Psoas muscle (tissue), 8 donors: ENCODE measurements around the gene KAZN. TPM values are rescaled to one million over a fixed set of nuclear protein-coding genes. Genes with fewer than 3 reads are reported as not detected.
A peak's percentile ranks its signal among the peaks of the same experiment; 100 is the strongest.

ENCODE experiments used
- ATAC-seq, 4 donors: fragments of 200-7000 bp; cut with Tn5 transposase; one replicate each; pipeline ENCODE4 v1.9.1; 2020; ENCODE audit warnings: moderate library complexity in 3 of 4, mild to moderate bottlenecking in 2 of 4
- DNase-seq, 2 donors: peaks; one replicate each; pipeline ENCODE4 v3.0.0-alpha.2; 2020
- H3K27ac ChIP-seq: fragments of 200-600 bp; one replicate; pipeline ENCODE4 v1.8.0; 2022
- H3K27me3 ChIP-seq, 3 donors: fragments of 200-600 bp in 1 of 3; one replicate each; pipeline versions ENCODE4 v1.6.1 to v1.8.0; 2013 to 2022; ENCODE audit warnings: low read length in 2 of 3, mild to moderate bottlenecking in 2 of 3, moderate library complexity in 1 of 3; ENCODE audit not compliant: insufficient read depth in 3 of 3
- H3K36me3 ChIP-seq, 2 donors: fragments of 200-600 bp in 1 of 2; one replicate each; pipeline versions ENCODE4 v1.6.1 to v1.8.0; 2013 to 2022; ENCODE audit warnings: low read depth in 1 of 2, mild to moderate bottlenecking in 1 of 2, moderate library complexity in 1 of 2; ENCODE audit not compliant: insufficient read depth in 1 of 2
- H3K4me1 ChIP-seq: fragments of 200-600 bp; one replicate; pipeline ENCODE4 v1.8.0; 2022
- H3K4me3 ChIP-seq: fragments of 200-600 bp; one replicate; pipeline ENCODE4 v1.8.0; 2022; ENCODE audit warnings: mild to moderate bottlenecking
- H3K9me3 ChIP-seq: fragments of 200-600 bp; one replicate; pipeline ENCODE4 v1.8.0; 2022
- WGBS, 3 donors: extraction: QIAGEN DNeasy Blood & Tissue Kit; methylation state at CpG; one replicate each; pipeline versions ENCODE4 v1.1.6 to v1.1.7; 2013; 5-methylcytosine and 5-hydroxymethylcytosine counted together
- intact Hi-C, 2 donors: fragments of 100-400 bp; cut with DNase I; formaldehyde crosslinking; loops; one replicate each; pipeline versions ENCODE4 v1.11.0 to v1.14.2; 2022
- polyA plus RNA-seq, 3 donors: library from polyadenylated mRNA; stranded (reverse); fragments of 200-250 nt; gene quantifications; one replicate each; pipeline ENCODE4 v1.2.3, GENCODE V29; 2013
- total RNA-seq, 4 donors: library from RNA; stranded (reverse); fragmentation: NEBNext Ultra II Directional in 2 of 4; extraction: Animal tissue kit (Norgen Biotek cat#: 25700) in 2 of 4; gene quantifications; one replicate each; pipeline versions ENCODE4 v1.2.1 to v1.2.4, GENCODE V29; 2021 to 2023
- TF ChIP-seq, protein P1 (sequence below): fragments of 200-600 bp; IDR thresholded peaks from one replicate; pipeline ENCODE4 v1.8.0; 2022; ENCODE audit warnings: antibody characterized with exemption
- donor health status: healthy with polysubstance abuse.
- donor health status: DM: no; HTN: no; CAD: no; lungs with moderate emphysema.
- donor health status: Bipolar disorder and iron deficiency.
- donor health status: healthy.
- donor health status: DM: yes; HTN: yes; CAD: no.
- donor health status: DM: no; HTN: no; CAD: no.
- donor health status: DM: no; HTN: no; CAD: no.
- donor health status: DM: yes; HTN: yes; CAD: no.

The KAZN gene
- total and polyA plus RNA-seq, 7 donors = 0.23 to 2.3 (median 0.97) TPM

DNA sequence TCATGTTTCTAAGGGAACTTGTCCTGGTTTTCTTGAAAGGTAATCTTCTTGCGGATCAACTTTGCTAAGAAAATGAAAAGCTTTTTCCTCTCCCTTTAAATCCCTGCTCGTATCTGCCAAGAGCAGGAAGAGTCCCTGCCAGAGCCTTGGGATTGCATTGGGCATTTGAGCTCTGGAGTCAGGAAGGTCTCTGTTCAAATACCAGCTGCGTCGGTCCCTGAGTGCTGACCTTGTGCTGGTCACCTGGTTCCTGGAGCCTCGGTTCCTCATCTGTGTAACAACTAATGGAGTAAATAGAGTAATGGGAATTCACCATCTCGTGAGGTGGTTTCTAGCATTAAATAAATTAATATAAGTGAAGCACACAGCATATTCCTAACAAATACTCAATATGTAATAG lies 280.5 kb downstream of the KAZN start:
- H3K9me3 ChIP-seq = no peaks in the 10 kb centered on the region
- H3K4me3 ChIP-seq = no peak overlapping the region
- TF ChIP-seq, protein P1, sequence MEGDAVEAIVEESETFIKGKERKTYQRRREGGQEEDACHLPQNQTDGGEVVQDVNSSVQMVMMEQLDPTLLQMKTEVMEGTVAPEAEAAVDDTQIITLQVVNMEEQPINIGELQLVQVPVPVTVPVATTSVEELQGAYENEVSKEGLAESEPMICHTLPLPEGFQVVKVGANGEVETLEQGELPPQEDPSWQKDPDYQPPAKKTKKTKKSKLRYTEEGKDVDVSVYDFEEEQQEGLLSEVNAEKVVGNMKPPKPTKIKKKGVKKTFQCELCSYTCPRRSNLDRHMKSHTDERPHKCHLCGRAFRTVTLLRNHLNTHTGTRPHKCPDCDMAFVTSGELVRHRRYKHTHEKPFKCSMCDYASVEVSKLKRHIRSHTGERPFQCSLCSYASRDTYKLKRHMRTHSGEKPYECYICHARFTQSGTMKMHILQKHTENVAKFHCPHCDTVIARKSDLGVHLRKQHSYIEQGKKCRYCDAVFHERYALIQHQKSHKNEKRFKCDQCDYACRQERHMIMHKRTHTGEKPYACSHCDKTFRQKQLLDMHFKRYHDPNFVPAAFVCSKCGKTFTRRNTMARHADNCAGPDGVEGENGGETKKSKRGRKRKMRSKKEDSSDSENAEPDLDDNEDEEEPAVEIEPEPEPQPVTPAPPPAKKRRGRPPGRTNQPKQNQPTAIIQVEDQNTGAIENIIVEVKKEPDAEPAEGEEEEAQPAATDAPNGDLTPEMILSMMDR = no peak
- ATAC-seq = no peak
- WGBS, 3 donors = 66 to 75% (median 67%) methylated on average over 6 of the region's 6 CpGs
- DNase-seq = no peak
- H3K27me3 ChIP-seq = peaks cover 0 to 3% (median 1%) of the 10 kb centered on the region in 3 donors
- no peaks in the 10 kb centered on the region for H3K4me1 ChIP-seq
- no peak overlapping the region for H3K27ac ChIP-seq
- intact Hi-C loops = no loop called here
- no peaks in the 10 kb centered on the region for H3K36me3 ChIP-seq

DNA sequence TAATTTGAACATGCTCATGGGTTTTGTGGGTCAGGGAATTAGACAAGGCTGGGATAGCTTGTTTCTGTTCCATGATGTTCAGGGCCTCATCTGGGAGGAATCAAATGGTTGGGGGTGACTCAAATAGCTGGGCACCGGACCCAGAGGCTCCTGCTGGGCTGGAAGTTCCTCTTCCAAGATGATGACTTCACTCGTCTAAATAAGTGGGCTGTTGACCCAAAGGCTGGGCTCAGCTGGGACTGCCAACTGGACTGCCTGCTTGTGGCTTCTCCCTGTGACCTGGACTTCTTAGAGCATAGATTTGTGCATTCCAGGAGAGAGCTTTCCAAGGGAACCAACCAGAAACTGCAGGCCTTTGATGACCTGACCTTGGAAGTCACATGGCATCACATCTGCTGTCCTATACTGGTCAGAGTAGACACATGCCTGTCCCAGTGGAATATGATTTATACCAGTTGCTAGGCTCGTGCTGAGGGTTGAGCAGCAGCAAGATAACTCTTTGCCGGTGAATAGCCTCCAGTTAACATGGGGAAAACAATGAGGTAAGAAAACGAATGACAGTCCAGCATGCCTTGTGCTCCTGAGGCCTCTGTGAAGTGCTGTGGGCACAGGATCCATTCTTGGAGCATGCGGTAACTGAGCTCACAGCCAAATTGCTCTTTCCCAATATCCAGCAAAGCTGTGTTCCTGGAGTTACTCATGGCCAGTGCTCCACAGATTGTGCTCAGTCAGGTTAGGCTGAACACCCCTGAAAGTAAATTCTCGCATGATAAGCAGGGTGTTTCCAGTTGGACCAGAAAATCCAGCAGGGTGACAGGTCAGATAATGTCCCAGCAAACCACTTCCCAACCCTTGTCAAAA lies 282.2 kb downstream of the KAZN start:
- WGBS, 3 donors = 58 to 75% (median 67%) methylated on average over 7 of the region's 7 CpGs
- H3K4me3 ChIP-seq = no peak overlapping the region
- no peaks in the 10 kb centered on the region for H3K4me1 ChIP-seq
- no peak for ATAC-seq
- TF ChIP-seq, protein P1 = no peak
- H3K9me3 ChIP-seq = no peaks in the 10 kb centered on the region
- H3K36me3 ChIP-seq = no peaks in the 10 kb centered on the region
- H3K27me3 ChIP-seq = peaks cover 0 to 1% (median 0%) of the 10 kb centered on the region in 3 donors
- peak in 1 of 2 donors; percentile 36 for DNase-seq
- H3K27ac ChIP-seq = no peak overlapping the region
- intact Hi-C loops = no loop called here

DNA sequence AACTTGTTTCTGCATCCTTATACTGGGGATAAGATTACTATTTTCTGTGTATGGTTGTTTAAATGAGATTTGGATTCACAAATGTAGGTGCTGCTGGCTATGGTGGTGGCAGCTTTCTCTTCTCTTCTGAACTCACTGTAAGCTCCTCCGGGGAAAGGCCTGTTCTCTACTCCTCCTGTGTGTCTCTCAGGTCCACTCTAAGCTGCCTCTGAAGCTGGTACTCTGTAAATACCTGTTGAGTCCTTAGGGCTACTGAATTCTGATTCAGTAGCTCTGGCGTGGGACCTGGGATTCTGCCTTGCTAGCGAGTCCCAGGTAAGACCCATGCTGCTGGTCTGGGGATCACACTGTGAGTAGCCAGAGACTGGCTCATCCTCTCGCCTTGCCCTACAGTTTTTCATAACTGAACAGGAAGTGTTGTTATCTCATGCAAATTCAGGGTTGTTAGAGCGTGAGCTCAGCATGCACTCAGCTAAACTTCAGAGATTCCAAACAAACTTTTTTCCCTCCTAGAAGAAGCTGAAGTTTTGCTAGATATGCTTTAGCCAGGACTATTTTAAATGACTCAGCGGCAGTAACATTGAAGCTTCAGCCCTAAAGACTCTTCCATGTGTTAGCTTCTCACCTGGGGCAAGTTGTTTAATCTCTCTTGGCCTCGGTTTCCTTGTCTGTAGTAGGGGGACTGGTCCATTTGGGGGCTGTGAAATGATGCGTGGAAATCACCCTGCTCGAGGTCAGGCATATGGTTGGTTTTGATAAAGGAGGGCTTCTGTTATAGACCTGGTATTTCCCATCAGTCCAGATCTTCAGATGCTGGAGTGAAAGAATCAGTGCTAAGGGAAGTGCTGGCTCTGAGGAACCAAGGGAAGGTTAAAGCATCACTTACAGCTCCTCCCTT lies 283.5 kb downstream of the KAZN start:
- H3K27me3 ChIP-seq = peaks cover 0 to 1% (median 0%) of the 10 kb centered on the region in 3 donors
- intact Hi-C loops = no loop called here
- WGBS, 3 donors = 87 to 89% (median 88%) methylated on average over 9 of the region's 9 CpGs
- no peak for ATAC-seq
- H3K4me1 ChIP-seq = no peaks in the 10 kb centered on the region
- TF ChIP-seq, protein P1 = no peak
- no peak overlapping the region for H3K27ac ChIP-seq
- DNase-seq = no peak
- no peak overlapping the region for H3K4me3 ChIP-seq
- H3K36me3 ChIP-seq = no peaks in the 10 kb centered on the region
- no peaks in the 10 kb centered on the region for H3K9me3 ChIP-seq

DNA sequence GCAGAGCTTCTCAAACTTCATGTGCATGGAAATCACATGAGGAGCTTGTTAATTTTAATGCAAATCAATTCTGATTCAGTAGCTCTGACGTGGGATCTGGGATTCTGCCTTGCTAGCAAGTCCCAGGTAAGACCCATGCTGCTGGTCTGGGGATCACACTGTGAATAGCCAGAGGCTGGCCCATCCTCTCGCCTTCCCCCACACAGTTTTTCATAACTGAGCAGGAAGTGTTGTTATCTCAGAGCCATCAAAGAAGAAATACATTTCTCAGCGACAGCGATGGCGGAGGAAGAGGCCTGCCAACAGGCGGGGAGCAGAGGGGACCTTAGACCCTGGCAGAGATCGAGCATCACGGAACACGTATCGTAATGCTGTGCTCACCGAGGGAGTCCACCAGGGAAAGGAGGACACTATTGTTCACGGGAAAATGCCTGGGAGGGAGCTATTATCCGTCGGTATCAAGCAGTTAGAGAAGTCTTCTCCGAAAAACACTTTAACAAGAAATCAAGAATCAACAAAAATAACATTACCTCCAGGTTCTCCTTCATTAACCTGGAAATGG lies 286.2 kb downstream of the KAZN start:
- DNase-seq (no peak), ATAC-seq (no peak)
- Histone ChIP-seq H3K36me3 (no peaks in the 10 kb centered on the region), H3K4me3 (no peak overlapping the region), H3K27ac (no peak overlapping the region), H3K4me1 (no peaks in the 10 kb centered on the region), H3K9me3 (no peaks in the 10 kb centered on the region), H3K27me3 (peaks cover 0 to 1% (median 0%) of the 10 kb centered on the region in 3 donors)
- 78 to 85% (median 82%) methylated on average over 15 of the region's 15 CpGs for WGBS, 3 donors
- TF ChIP-seq, protein P1 = no peak
- intact Hi-C loops = no loop called here
